Stimulated activated CD4-positive, alpha-beta T cell treated with anti-CD3 and anti-CD28 coated beads, Interleukin-2, amount 100 ng/mL, for 24 hours (primary cell): ENCODE measurements around the gene WDR6.

ENCODE experiments used
- DNase-seq, 2 donors: peaks; one replicate each; pipeline ENCODE4 v3.0.0-alpha.2; 2020

WDR6 gene

DNA sequence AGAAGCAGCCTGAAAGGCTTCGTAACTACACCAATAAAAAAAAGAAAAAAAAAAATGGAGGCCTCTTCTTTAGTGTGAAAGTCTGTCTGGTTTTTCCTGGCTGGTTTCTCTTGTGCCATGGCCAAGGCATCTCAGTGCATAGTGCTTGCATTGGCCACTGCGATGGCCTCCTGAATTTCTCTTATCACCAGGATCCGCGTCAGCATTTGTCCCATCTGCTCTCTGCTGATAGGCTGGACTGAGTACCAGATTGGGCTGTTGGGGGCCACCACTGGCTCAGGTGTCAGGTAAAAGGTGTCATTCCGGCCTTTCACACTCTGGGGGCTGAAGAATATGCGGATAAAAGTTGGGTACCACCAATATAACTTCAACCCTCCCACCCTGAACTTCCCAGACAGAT, 23.1 kb downstream of the WDR6 start:
- DNase-seq: no peak

DNA sequence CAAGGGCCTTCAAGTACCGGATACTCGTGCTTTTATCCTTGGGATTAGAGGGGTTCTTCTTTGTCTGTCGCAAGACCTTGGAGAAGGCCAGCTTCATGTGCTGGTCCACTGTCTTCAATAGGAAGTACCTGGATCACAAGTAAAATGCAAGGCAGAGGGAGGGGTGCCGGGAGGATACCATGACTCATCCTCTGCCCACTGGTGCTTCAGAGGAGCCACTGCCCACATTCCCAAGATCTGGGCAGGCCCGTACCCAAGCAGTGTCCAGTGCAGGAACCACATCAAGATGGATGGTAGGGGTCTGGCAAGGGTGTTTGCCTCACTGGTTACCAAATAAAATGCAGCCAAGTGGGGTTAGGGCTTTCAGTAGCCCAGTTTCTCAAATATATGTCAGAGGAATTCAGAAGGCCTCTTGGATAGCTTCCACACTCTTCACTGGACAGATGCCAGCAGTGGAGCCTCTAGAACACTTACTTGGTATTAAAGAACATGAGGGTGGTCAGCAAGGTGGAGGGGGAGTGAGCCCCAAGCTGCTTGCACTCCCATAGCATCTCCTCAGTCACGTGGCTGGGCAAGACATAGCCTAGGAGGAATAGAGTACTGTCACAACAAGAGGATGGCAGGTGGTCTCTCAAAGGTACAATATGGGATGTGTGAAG, 25.6 kb downstream of the WDR6 start:
- DNase-seq: no peak

DNA sequence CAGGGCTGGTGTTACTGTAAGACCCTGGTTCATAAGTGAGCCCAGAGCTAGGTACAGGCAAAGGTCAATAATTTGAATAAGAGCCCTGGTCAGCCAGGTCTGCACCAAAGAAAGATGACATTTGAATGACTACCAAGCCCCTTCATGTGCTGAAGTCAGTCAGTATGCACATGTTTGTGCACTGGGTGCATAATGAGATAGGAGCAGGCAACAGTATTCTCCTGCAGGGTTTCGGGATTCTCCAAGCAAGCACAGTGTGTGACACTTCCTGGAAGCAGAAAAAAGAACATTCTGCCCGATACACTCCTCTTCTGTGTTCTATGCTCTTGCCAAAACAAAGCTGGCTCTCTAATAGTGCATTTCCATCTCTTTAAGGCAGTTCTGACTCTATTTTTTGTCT, 27.5 kb downstream of the WDR6 start:
- DNase-seq: no peak

DNA sequence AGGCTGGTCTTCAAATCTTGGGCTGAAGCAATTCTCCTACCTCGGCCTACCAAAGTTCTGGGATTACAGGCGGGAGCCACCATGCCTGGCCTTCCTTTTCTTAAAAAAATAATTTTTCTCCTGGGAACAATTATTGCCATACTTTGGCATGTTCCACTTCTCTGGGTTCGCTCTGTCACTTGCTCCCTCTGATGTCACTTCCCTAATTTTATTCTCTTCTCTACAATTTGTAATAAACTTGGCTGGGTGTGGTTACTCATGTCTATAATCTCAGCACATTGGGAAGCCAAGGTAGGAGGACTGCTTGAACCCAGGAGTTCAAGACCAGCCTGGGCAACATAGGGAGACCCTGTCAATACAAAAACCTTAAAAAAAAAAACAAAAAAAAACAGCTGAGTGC, 28.1 kb downstream of the WDR6 start:
- DNase-seq: no peak

DNA sequence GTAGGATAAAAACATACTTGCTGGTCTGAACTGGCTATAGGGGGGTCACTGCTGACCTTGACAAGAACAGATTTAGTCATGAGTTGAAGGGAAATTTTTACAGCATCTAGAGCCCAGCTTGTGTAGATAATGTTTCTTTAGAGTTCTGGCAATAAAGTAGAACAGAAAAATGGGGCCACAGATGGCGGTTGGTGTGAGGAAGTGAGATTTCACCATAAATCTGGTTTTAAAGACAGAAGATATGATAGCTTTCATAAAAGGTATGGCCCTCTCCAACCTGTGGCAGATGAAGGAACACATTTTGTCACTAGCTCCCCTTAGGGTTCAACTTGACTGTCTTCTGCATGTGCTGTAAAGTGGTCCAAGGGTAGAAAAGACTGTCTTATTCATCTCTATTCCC, 46.4 kb downstream of the WDR6 start:
- DNase-seq: no peak

DNA sequence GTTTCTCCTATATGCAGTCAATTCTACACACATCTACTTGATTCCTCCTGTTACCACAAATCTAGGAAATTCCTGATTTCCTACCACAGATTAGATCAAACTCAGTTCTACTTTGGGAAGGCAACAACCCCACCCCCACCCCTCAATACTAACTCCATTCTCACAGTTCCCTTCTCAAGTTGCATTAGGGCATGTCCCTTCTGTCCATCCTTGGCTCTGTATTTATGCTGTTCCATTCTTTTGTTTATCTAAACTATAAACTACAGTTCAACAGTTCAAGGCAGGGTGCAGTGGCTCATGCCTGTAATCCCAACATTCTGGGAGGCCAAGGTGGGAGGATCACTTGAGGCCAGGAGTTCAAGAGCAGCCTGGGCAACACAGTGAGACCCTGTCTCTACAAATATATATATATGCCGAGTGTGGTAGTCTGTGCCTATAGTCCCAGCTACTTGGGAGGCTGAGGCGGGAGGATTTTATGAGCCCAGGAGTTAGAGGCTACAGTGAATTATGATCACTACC, 47.2 kb downstream of the WDR6 start:
- no peak for DNase-seq

DNA sequence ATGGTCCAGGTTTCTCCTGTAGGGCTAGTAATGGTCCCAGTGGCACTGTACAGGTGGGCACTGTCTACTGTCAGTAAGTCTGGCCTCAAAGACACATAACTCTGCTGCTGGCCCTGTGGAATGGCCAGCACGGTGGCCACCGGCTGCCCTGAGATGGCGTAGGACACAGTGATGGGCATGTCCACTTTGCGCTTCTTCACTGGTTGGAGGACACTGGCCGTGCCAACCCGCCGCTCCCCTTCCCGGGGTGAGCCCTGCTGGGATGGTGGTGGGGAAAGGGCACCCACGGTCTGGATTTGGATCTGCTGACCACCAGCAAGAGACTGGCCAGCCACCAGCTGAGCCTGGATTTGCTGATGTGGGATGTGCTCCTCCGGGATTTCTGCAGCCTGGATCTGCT, 50.1 kb downstream of the WDR6 start:
- DNase-seq: no peak

DNA sequence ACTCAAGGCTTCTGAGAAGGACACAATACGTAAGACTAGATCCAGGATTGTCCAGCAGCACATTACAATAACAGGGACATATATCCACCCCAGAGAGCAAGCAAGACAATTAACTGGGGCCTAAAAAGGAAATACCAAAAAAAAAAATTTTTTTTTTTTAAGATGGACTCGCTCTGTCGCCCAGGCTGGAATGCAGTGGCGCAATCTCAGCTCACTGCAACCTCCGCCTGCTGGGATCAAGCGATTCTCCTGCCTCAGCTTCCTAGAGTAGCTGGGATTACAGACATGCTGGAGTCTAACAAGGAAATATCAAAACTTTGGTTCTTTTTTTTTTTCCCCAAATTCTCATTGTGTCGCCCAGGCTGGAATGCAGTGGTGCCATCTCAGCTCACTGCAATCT, 50.8 kb downstream of the WDR6 start:
- DNase-seq: no peak
